Activated CD4-positive, alpha-beta T cell treated with anti-CD3 and anti-CD28 coated beads for 36 hours (primary cell): Measurements from ENCODE around the gene SNX24. TPM values are rescaled to one million over a fixed set of nuclear protein-coding genes. Genes with fewer than 3 reads are reported as not detected.

ENCODE experiments used
- ATAC-seq: fragments of 200-7000 bp; cut with Tn5 transposase; one replicate; pipeline ENCODE4 v1.10.0; 2021; ENCODE audit warnings: mild to moderate bottlenecking, moderate library complexity
- CTCF ChIA-PET: fragments of 350-600 bp; sonication (Branson Sonifier 250); formaldehyde crosslinking; loops from one replicate; lab custom pipeline; 2021; ENCODE audit warnings: antibody characterized with exemption; lab: Charles Lee
- POLR2A ChIA-PET: fragments of 350-600 bp; sonication (Branson Sonifier 250); formaldehyde crosslinking; loops from one replicate; lab custom pipeline; 2021; ENCODE audit warnings: antibody characterized with exemption, inconsistent platforms; lab: Charles Lee
- DNase-seq: peaks from one replicate; pipeline ENCODE4 v3.0.0-alpha.2; 2020
- H3K27ac Mint-ChIP-seq: one replicate; pipeline ENCODE4 v1.8.0; 2021; ENCODE audit warnings: mixed read lengths
- H3K27me3 Mint-ChIP-seq: one replicate; pipeline ENCODE4 v1.8.0; 2021; ENCODE audit warnings: mixed read lengths
- H3K36me3 Mint-ChIP-seq: one replicate; pipeline ENCODE4 v1.8.0; 2021; ENCODE audit warnings: low read depth, mixed read lengths
- H3K4me1 Mint-ChIP-seq: one replicate; pipeline ENCODE4 v1.8.0; 2021; ENCODE audit warnings: mixed read lengths
- H3K4me3 Mint-ChIP-seq: one replicate; pipeline ENCODE4 v1.8.0; 2021; ENCODE audit warnings: mild to moderate bottlenecking, moderate library complexity, mixed read lengths
- H3K9me3 Mint-ChIP-seq: one replicate; pipeline ENCODE4 v1.8.0; 2021; ENCODE audit warnings: low read depth, mixed read lengths
- intact Hi-C, 2 experiments: fragments of 100-400 bp; cut with DNase I in 1 of 2; cut with micrococcal nuclease in 1 of 2; formaldehyde crosslinking; loops; one replicate each; pipeline versions ENCODE4 v1.14.2 to v1.15.1; 2022 to 2024; cut with DNase I, micrococcal nuclease
- total RNA-seq, 2 experiments: library from RNA; stranded (reverse); gene quantifications; one replicate each; pipeline ENCODE4 v1.2.3, GENCODE V29; 2021

Gene SNX24
- total RNA-seq, 2 experiments from 2014 or later = 4.0 to 4.9 TPM

GRCh38 chr5:123033157-123033671 lies 187.8 kb downstream of the SNX24 start:
- ATAC-seq (no peak), DNase-seq (no peak)
- POLR2A ChIA-PET = no interaction called here
- Mint-ChIP-seq H3K27me3 (peaks cover 43% of the 10 kb centered on the region), H3K9me3 (no peaks in the 10 kb centered on the region), H3K4me1 (peaks cover 9% of the 10 kb centered on the region), H3K27ac (no peak overlapping the region), H3K4me3 (no peak overlapping the region), H3K36me3 (no peaks in the 10 kb centered on the region)
- intact Hi-C loops = no loop called here
- CTCF ChIA-PET = interaction anchor here (0.6 kb wide), 1 partner anchor 367 kb away, joined by 3 read pairs; no protein-coding TSS in a partner anchor

GRCh38 chr5:123035360-123035917 lies 190.0 kb downstream of the SNX24 start:
- intact Hi-C loops = loop anchor here (5.0 kb wide), 1 partner anchor 57 kb away; no protein-coding TSS in a partner anchor
- POLR2A ChIA-PET = no interaction called here

GRCh38 chr5:123035918-123036390 lies 190.5 kb downstream of the SNX24 start:
- POLR2A ChIA-PET = no interaction called here
- no peaks in the 10 kb centered on the region for H3K9me3 Mint-ChIP-seq
- no peaks in the 10 kb centered on the region for H3K36me3 Mint-ChIP-seq
- DNase-seq (peak; percentile 12), ATAC-seq (peak; percentile 48)
- intact Hi-C loops = loop anchor here (5.0 kb wide), 1 partner anchor 56 kb away; no protein-coding TSS in a partner anchor
- peaks cover 55% of the 10 kb centered on the region for H3K27me3 Mint-ChIP-seq
- CTCF ChIA-PET = no interaction called here
- H3K4me3 Mint-ChIP-seq = peak overlapping the region; percentile 46
- H3K27ac Mint-ChIP-seq = no peak overlapping the region
- H3K4me1 Mint-ChIP-seq = peaks cover 9% of the 10 kb centered on the region

More at GRCh38 chr5:123035360-123035917, 190.0 kb downstream of the SNX24 start:
- Mint-ChIP-seq H3K4me1 (peaks cover 9% of the 10 kb centered on the region), H3K36me3 (no peaks in the 10 kb centered on the region), H3K4me3 (peak overlapping the region; percentile 29), H3K9me3 (no peaks in the 10 kb centered on the region), H3K27ac (no peak overlapping the region), H3K27me3 (peaks cover 54% of the 10 kb centered on the region)
- DNase-seq (peak; percentile 36), ATAC-seq (peak; percentile 16)
- CTCF ChIA-PET = no interaction called here

- CTCF ChIA-PET = no interaction called here
- Mint-ChIP-seq H3K4me3 (peak within 1 kb of the TSS; percentile 46), H3K9me3 (no peaks in the 10 kb centered on the region), H3K4me1 (peaks cover 9% of the 10 kb centered on the region), H3K27ac (no peak within 1 kb of the TSS), H3K27me3 (peaks cover 53% of the 10 kb centered on the region), H3K36me3 (no peaks in the 10 kb centered on the region)
- ATAC-seq (peak; percentile 63), DNase-seq (peak; percentile 43)
- intact Hi-C loops = loop anchor here (5.0 kb wide), 1 partner anchor 56 kb away; no protein-coding TSS in a partner anchor
- POLR2A ChIA-PET = no interaction called here
Measured at GRCh38 chr5:123036391-123037103, 191.1 kb downstream of the SNX24 start, which contains the start of gene PPIC. PPIC (minus strand) TSS chr5:123036725; CDS start chr5:123036625, 100 bp downstream.

GRCh38 chr5:123037104-123037418 lies 191.6 kb downstream of the SNX24 start:
- POLR2A ChIA-PET = no interaction called here
- ATAC-seq = no peak
- no peak for DNase-seq
- H3K27me3 Mint-ChIP-seq = peaks cover 50% of the 10 kb centered on the region
- CTCF ChIA-PET = no interaction called here
- peak overlapping the region; percentile 39 for H3K4me3 Mint-ChIP-seq
- H3K9me3 Mint-ChIP-seq = no peaks in the 10 kb centered on the region
- intact Hi-C loops = loop anchor here (5.0 kb wide), 1 partner anchor 55 kb away; no protein-coding TSS in a partner anchor
- no peak overlapping the region for H3K27ac Mint-ChIP-seq
- H3K36me3 Mint-ChIP-seq = no peaks in the 10 kb centered on the region
- H3K4me1 Mint-ChIP-seq = peaks cover 9% of the 10 kb centered on the region

GRCh38 chr5:123039673-123040072 lies 194.3 kb downstream of the SNX24 start:
- H3K36me3 Mint-ChIP-seq = no peaks in the 10 kb centered on the region
- peaks cover 9% of the 10 kb centered on the region for H3K4me1 Mint-ChIP-seq
- no peak overlapping the region for H3K4me3 Mint-ChIP-seq
- H3K27me3 Mint-ChIP-seq = peaks cover 43% of the 10 kb centered on the region
- ATAC-seq (no peak), DNase-seq (no peak)
- intact Hi-C loops = loop anchor here (5.0 kb wide), 1 partner anchor 53 kb away; no protein-coding TSS in a partner anchor
- CTCF ChIA-PET = interaction anchor here (0.6 kb wide), 1 partner anchor 15 kb away, joined by 5 read pairs; no protein-coding TSS in a partner anchor
- H3K27ac Mint-ChIP-seq = no peak overlapping the region
- H3K9me3 Mint-ChIP-seq = no peaks in the 10 kb centered on the region
- POLR2A ChIA-PET = no interaction called here

- no peaks in the 10 kb centered on the region for H3K9me3 Mint-ChIP-seq
- no peaks in the 10 kb centered on the region for H3K36me3 Mint-ChIP-seq
- POLR2A ChIA-PET = no interaction called here
- no peak overlapping the region for H3K27ac Mint-ChIP-seq
- intact Hi-C loops = no loop called here
- no peak overlapping the region for H3K4me3 Mint-ChIP-seq
- CTCF ChIA-PET = interaction anchor here (0.7 kb wide), 1 partner anchor 698 kb away, joined by 3 read pairs; no protein-coding TSS in a partner anchor
- DNase-seq (no peak), ATAC-seq (no peak)
- peaks cover 29% of the 10 kb centered on the region for H3K27me3 Mint-ChIP-seq
- no peaks in the 10 kb centered on the region for H3K4me1 Mint-ChIP-seq
Measured at GRCh38 chr5:123044926-123045617, 199.7 kb downstream of the SNX24 start.

GRCh38 chr5:123046222-123046621 lies 200.8 kb downstream of the SNX24 start:
- DNase-seq (no peak), ATAC-seq (no peak)
- intact Hi-C loops = no loop called here
- no peak overlapping the region for H3K27ac Mint-ChIP-seq
- peaks cover 30% of the 10 kb centered on the region for H3K27me3 Mint-ChIP-seq
- peaks cover 2% of the 10 kb centered on the region for H3K9me3 Mint-ChIP-seq
- no peaks in the 10 kb centered on the region for H3K36me3 Mint-ChIP-seq
- H3K4me1 Mint-ChIP-seq = no peaks in the 10 kb centered on the region
- POLR2A ChIA-PET = no interaction called here
- H3K4me3 Mint-ChIP-seq = no peak overlapping the region
- CTCF ChIA-PET = no interaction called here

- no peak overlapping the region for H3K27ac Mint-ChIP-seq
- H3K4me3 Mint-ChIP-seq = no peak overlapping the region
- intact Hi-C loops = no loop called here
- H3K27me3 Mint-ChIP-seq = peaks cover 36% of the 10 kb centered on the region
- H3K9me3 Mint-ChIP-seq = peaks cover 7% of the 10 kb centered on the region
- ChIA-PET CTCF (interaction anchor here (1.4 kb wide), 1 partner anchor 25 kb away, joined by 4 read pairs; no protein-coding TSS in a partner anchor), POLR2A (no interaction called here)
- H3K4me1 Mint-ChIP-seq = no peaks in the 10 kb centered on the region
- DNase-seq (no peak), ATAC-seq (no peak)
- no peaks in the 10 kb centered on the region for H3K36me3 Mint-ChIP-seq
Measured at GRCh38 chr5:123047706-123048105, 202.3 kb downstream of the SNX24 start.

GRCh38 chr5:123051206-123051605 lies 205.8 kb downstream of the SNX24 start:
- ChIA-PET CTCF (no interaction called here), POLR2A (no interaction called here)
- intact Hi-C loops = no loop called here
- Mint-ChIP-seq H3K27ac (no peak overlapping the region), H3K9me3 (peaks cover 10% of the 10 kb centered on the region), H3K4me1 (no peaks in the 10 kb centered on the region), H3K36me3 (no peaks in the 10 kb centered on the region), H3K27me3 (peaks cover 29% of the 10 kb centered on the region), H3K4me3 (no peak overlapping the region)
- ATAC-seq (no peak), DNase-seq (no peak)
